IMR-90 (cell line): ENCODE data around the gene IMPG2. TPM values are rescaled to one million over a fixed set of nuclear protein-coding genes. Genes with fewer than 3 reads are reported as not detected.

Source experiments
- ATAC-seq: fragments of 200-7000 bp; cut with Tn5 transposase; 2 replicates; pipeline ENCODE4 v1.9.1; 2020; ENCODE audit warnings: low read depth, mild to moderate bottlenecking, moderate library complexity
- BruUV-seq: library from RNA; stranded (reverse); fragments of 400-500 nt; replicated peaks from 2 replicates; lab custom pipeline; 2021; lab: Mats Ljungman, UMichigan
- CTCF ChIA-PET: fragments of 300-600 bp; formaldehyde crosslinking; extraction: SDS; loops from one replicate; lab custom pipeline; 2021; ENCODE audit warnings: antibody characterized with exemption; lab: Yijun Ruan, JAX
- POLR2A ChIA-PET: fragments of 300-600 bp; sonication (Branson Sonifier 250); formaldehyde crosslinking; loops from one replicate; lab custom pipeline; 2022; ENCODE audit warnings: antibody characterized with exemption; ENCODE audit not compliant: unreplicated experiment; lab: Charles Lee
- DNase-seq: peaks from one replicate; pipeline ENCODE4 v3.0.0; 2013
- H2AFZ ChIP-seq: replicated peaks from 2 replicates; pipeline ENCODE3; 2013; ENCODE audit warnings: low read length, mild to moderate bottlenecking; ENCODE audit not compliant: poor library complexity
- H2AK5ac ChIP-seq: 2 replicates; pipeline ENCODE4 v1.6.1; 2013; ENCODE audit warnings: low read depth, low read length, inconsistent platforms
- H2AK9ac ChIP-seq: replicated peaks from 2 replicates; pipeline ENCODE3; 2013; ENCODE audit warnings: mild to moderate bottlenecking, low read depth, low read length, moderate library complexity; ENCODE audit not compliant: poor library complexity
- H2BK120ac ChIP-seq: 2 replicates; pipeline ENCODE4 v1.6.1; 2013; ENCODE audit warnings: low read depth, low read length, inconsistent platforms
- H2BK15ac ChIP-seq: 3 replicates; pipeline ENCODE4 v1.6.1; 2013; ENCODE audit warnings: low read depth, low read length, inconsistent platforms
- H2BK20ac ChIP-seq: 2 replicates; pipeline ENCODE4 v1.6.1; 2013; ENCODE audit warnings: low read depth, mild to moderate bottlenecking, inconsistent platforms, low read length, moderate library complexity
- H2BK5ac ChIP-seq: 2 replicates; pipeline ENCODE4 v1.6.1; 2013; ENCODE audit warnings: mild to moderate bottlenecking, low read depth, low read length, inconsistent platforms; ENCODE audit not compliant: poor library complexity, severe bottlenecking
- H3K14ac ChIP-seq: replicated peaks from 2 replicates; pipeline ENCODE4 v1.6.1; 2013; ENCODE audit warnings: low read depth, low read length, inconsistent platforms
- H3K18ac ChIP-seq: 2 replicates; pipeline ENCODE4 v1.6.1; 2013; ENCODE audit warnings: low read depth, low read length, control low read depth
- H3K23ac ChIP-seq: 2 replicates; pipeline ENCODE4 v1.6.1; 2013; ENCODE audit warnings: low read depth, low read length, inconsistent platforms
- H3K27ac ChIP-seq: 2 replicates; pipeline ENCODE4 v1.5.1; 2013; ENCODE audit warnings: mild to moderate bottlenecking, control low read depth, low read length; ENCODE audit not compliant: insufficient read depth
- H3K27me3 ChIP-seq: 2 replicates; pipeline ENCODE4 v1.6.1; 2013; ENCODE audit warnings: low read length; ENCODE audit not compliant: control insufficient read depth, insufficient read depth
- H3K36me3 ChIP-seq: 2 replicates; pipeline ENCODE4 v1.6.1; 2013; ENCODE audit warnings: low read length, mixed read lengths; ENCODE audit not compliant: control insufficient read depth, insufficient read depth
- H3K4ac ChIP-seq: 2 replicates; pipeline ENCODE4 v1.6.1; 2013; ENCODE audit warnings: low read depth, low read length, inconsistent platforms
- H3K4me1 ChIP-seq: 2 replicates; pipeline ENCODE4 v1.6.1; 2013; ENCODE audit warnings: low read length, mixed read lengths; ENCODE audit not compliant: control insufficient read depth, insufficient read depth
- H3K4me2 ChIP-seq: 2 replicates; pipeline ENCODE4 v1.6.1; 2013; ENCODE audit warnings: low read depth, mild to moderate bottlenecking, control low read depth, low read length, moderate library complexity
- H3K4me3 ChIP-seq: 2 replicates; pipeline ENCODE4 v1.5.1; 2013; ENCODE audit warnings: low read depth, mild to moderate bottlenecking, control low read depth, low read length, moderate library complexity; ENCODE audit not compliant: insufficient read depth
- H3K56ac ChIP-seq: 2 replicates; pipeline ENCODE4 v1.6.1; 2013; ENCODE audit warnings: low read length, inconsistent platforms; ENCODE audit not compliant: insufficient read depth; ENCODE audit errors: extremely low read depth
- H3K79me1 ChIP-seq, 2 experiments: 2 replicates each; pipeline ENCODE4 v1.6.1; 2013; ENCODE audit warnings: low read length in 2 of 2, inconsistent platforms in 1 of 2, low read depth in 1 of 2
- H3K9ac ChIP-seq: 2 replicates; pipeline ENCODE4 v1.6.1; 2013; ENCODE audit warnings: low read depth, low read length, control low read depth
- H3K9me1 ChIP-seq: 2 replicates; pipeline ENCODE4 v1.6.1; 2013; ENCODE audit warnings: low read length, inconsistent platforms; ENCODE audit not compliant: insufficient read depth
- H3K9me3 ChIP-seq: 2 replicates; pipeline ENCODE4 v1.6.1; 2013; ENCODE audit warnings: low read length; ENCODE audit not compliant: control insufficient read depth, insufficient read depth
- H4K20me1 ChIP-seq: 2 replicates; pipeline ENCODE4 v1.6.1; 2013; ENCODE audit warnings: low read length, inconsistent platforms; ENCODE audit not compliant: insufficient read depth
- H4K5ac ChIP-seq: 2 replicates; pipeline ENCODE4 v1.6.1; 2013; ENCODE audit warnings: mild to moderate bottlenecking, low read depth, low read length, control low read depth
- H4K8ac ChIP-seq, 2 experiments: 2 replicates each; pipeline ENCODE4 v1.6.1; 2013; ENCODE audit warnings: low read depth in 2 of 2, low read length in 2 of 2, control low read depth in 1 of 2, inconsistent platforms in 1 of 2
- H4K91ac ChIP-seq: 2 replicates; pipeline ENCODE4 v1.6.1; 2013; ENCODE audit warnings: low read depth, low read length, inconsistent platforms; ENCODE audit not compliant: insufficient read depth
- BHLHE40 ChIP-seq: fragments of 150-350 bp; IDR thresholded peaks from 2 replicates; pipeline ENCODE4 v1.6.1; 2016; ENCODE audit warnings: mild to moderate bottlenecking, low read depth, low read length
- CEBPB ChIP-seq: IDR thresholded peaks from 2 replicates; pipeline ENCODE4 v1.6.1; 2012; ENCODE audit warnings: low read depth, low read length, improper control_type of control experiment
- CHD1 ChIP-seq: IDR thresholded peaks from 2 replicates; pipeline ENCODE4 v1.6.1; 2012; ENCODE audit warnings: low read depth, low read length, improper control_type of control experiment
- CTCF ChIP-seq: conservative IDR thresholded peaks from 2 replicates; pipeline ENCODE4 v1.5.1; 2012; ENCODE audit warnings: mild to moderate bottlenecking, low read depth, low read length, improper control_type of control experiment
- ELK1 ChIP-seq: fragments of 150-350 bp; IDR thresholded peaks from 2 replicates; pipeline ENCODE4 v1.6.1; 2016; ENCODE audit warnings: low read depth, mild to moderate bottlenecking, low read length, moderate library complexity, borderline replicate concordance
- FOS ChIP-seq: fragments of 150-350 bp; IDR thresholded peaks from 2 replicates; pipeline ENCODE4 v1.6.1; 2016; ENCODE audit warnings: low read depth, low read length
- MAZ ChIP-seq: IDR thresholded peaks from 2 replicates; pipeline ENCODE4 v1.6.1; 2012; ENCODE audit warnings: low read depth, mild to moderate bottlenecking, low read length, improper control_type of control experiment, moderate library complexity, borderline replicate concordance
- MXI1 ChIP-seq: IDR thresholded peaks from 2 replicates; pipeline ENCODE4 v1.6.1; 2012; ENCODE audit warnings: low read depth, mild to moderate bottlenecking, low read length, moderate library complexity, borderline replicate concordance
- NFE2L2 ChIP-seq: fragments of 150-350 bp; IDR thresholded peaks from 2 replicates; pipeline ENCODE4 v1.6.1; 2016; ENCODE audit warnings: low read depth, mild to moderate bottlenecking, low read length
- RAD21 ChIP-seq: IDR thresholded peaks from 2 replicates; pipeline ENCODE4 v1.6.1; 2012; ENCODE audit warnings: low read length, improper control_type of control experiment
- SMC3 ChIP-seq: fragments of 150-350 bp; IDR thresholded peaks from 2 replicates; pipeline ENCODE4 v1.6.1; 2016; ENCODE audit warnings: low read depth, mild to moderate bottlenecking, antibody characterized with exemption, low read length, moderate library complexity
- USF2 ChIP-seq: fragments of 150-350 bp; IDR thresholded peaks from 2 replicates; pipeline ENCODE4 v1.6.1; 2017; ENCODE audit warnings: mild to moderate bottlenecking, antibody characterized with exemption, low read length, low read depth
- WGBS, 2 experiments: methylation state at CpG; one replicate each; pipeline versions ENCODE4 v1.1.5 to v1.1.7; 2013; ENCODE audit warnings: missing lambda C conversion rate in 2 of 2; ENCODE audit not compliant: insufficient read length in 1 of 2; ENCODE audit errors: extremely low coverage in 2 of 2; 5-methylcytosine and 5-hydroxymethylcytosine counted together
- dilution Hi-C: fragments of 300-500 bp; cut with HindIII; formaldehyde crosslinking; loops from one replicate; pipeline ENCODE4 v1.14.3; 2018; ENCODE audit warnings: low sequenced_read_pairs; ENCODE audit not compliant: unreplicated experiment
- in situ Hi-C: fragments of 300-500 bp; cut with MboI; formaldehyde crosslinking; loops from 3 replicates; pipeline ENCODE4 v1.14.3; 2019; ENCODE audit warnings: low sequenced_read_pairs, inconsistent platforms, mixed read lengths
- intact Hi-C: fragments of 100-400 bp; cut with micrococcal nuclease; formaldehyde crosslinking; loops from 2 replicates; pipeline ENCODE4 v1.10.0; 2022
- polyA plus RNA-seq, 3 experiments: library from polyadenylated mRNA; depleted of rRNA; stranded (reverse); fragments of >200 nt; gene quantifications; 2 replicates each; pipeline ENCODE4 v1.2.3, GENCODE V29; 2012; ENCODE audit warnings: low replicate concordance in 1 of 3
- total RNA-seq: library from RNA; depleted of rRNA; stranded (reverse); fragments of >200 nt; gene quantifications from 2 replicates; pipeline ENCODE4 v1.2.3, GENCODE V29; 2012

Gene IMPG2
- total and polyA plus RNA-seq, 2 of the 4 experiments (the other 2 are of a cell fraction) = 0.10 to 0.18 TPM

GRCh38 chr3:101303089-101303731 is 17.2 kb downstream of the IMPG2 start:
- in situ Hi-C loops = no loop called here
- no peaks in the 10 kb centered on the region for H3K9me1 ChIP-seq
- ChIA-PET POLR2A (no interaction called here), CTCF (interaction anchor here (0.6 kb wide), 1 partner anchor 10 kb away, joined by 3 read pairs; no protein-coding TSS in a partner anchor)
- peak overlapping the region; percentile 66; the same call in 1 of the 3 replicates for H2BK15ac ChIP-seq
- peak overlapping the region; percentile 66; the same call in 1 of the 2 replicates for H3K4ac ChIP-seq
- H2BK5ac ChIP-seq = peak overlapping the region; percentile 89
- no peaks in the 10 kb centered on the region for H3K27me3 ChIP-seq
- dilution Hi-C loops = no loop called here
- H3K9ac ChIP-seq = peak overlapping the region; percentile 46; the same call in 1 of the 2 replicates
- peak overlapping the region in 1 of 2 experiments; percentile 68; a peak in 3 of 4 replicates for H4K8ac ChIP-seq
- H4K20me1 ChIP-seq = no peaks in the 10 kb centered on the region
- peak overlapping the region; percentile 40; the same call in 1 of the 2 replicates for H3K4me3 ChIP-seq
- H4K91ac ChIP-seq = 0 out of 2 replicates have a peak overlapping the region, but pooled peaks have one; percentile 47
- TF ChIP-seq CHD1 (no peak), MXI1 (no peak), NFE2L2 (no peak), RAD21 (no peak), FOS (peak; percentile 95), USF2 (no peak), MAZ (no peak), ELK1 (no peak), CEBPB (peak; percentile 77), CTCF (no peak), BHLHE40 (no peak; the same call in 1 of the 2 replicates), SMC3 (no peak)
- H2BK120ac ChIP-seq = peak overlapping the region; percentile 91
- H3K23ac ChIP-seq = peak overlapping the region; percentile 92; the same call in 1 of the 2 replicates
- DNase-seq = peak; percentile 91
- H3K79me1 ChIP-seq = no peaks in the 10 kb centered on the region
- H3K14ac ChIP-seq = peak overlapping the region; percentile 88
- peak overlapping the region; percentile 69; the same call in 1 of the 2 replicates for H3K27ac ChIP-seq
- no peak overlapping the region for H2AFZ ChIP-seq
- WGBS, 2 experiments = no CpG with 5 or more reads among the region's 5 CpGs
- no peaks in the 10 kb centered on the region for H3K36me3 ChIP-seq
- peak overlapping the region; percentile 92; the same call in 1 of the 2 replicates for H2AK5ac ChIP-seq
- H2AK9ac ChIP-seq = no peak overlapping the region
- peak; percentile 85 for ATAC-seq
- peak overlapping the region; percentile 100 for H3K4me2 ChIP-seq
- peak overlapping the region; percentile 84; the same call in 1 of the 2 replicates for H2BK20ac ChIP-seq
- H4K5ac ChIP-seq = peak overlapping the region; percentile 73; the same call in 1 of the 2 replicates
- intact Hi-C loops = no loop called here
- 0 out of 2 replicates have a peak overlapping the region, but pooled peaks have one; percentile 22 for H3K56ac ChIP-seq
- H3K18ac ChIP-seq = peak overlapping the region; percentile 83
- no TSS peak for BruUV-seq
- H3K9me3 ChIP-seq = peaks cover 4% of the 10 kb centered on the region
- H3K4me1 ChIP-seq = no peaks in the 10 kb centered on the region
